Measurements from ENCODE around the gene TTC23. TPM values are rescaled to one million over a fixed set of nuclear protein-coding genes. Genes with fewer than 3 reads are reported as not detected.

TTC23 gene
- total RNA-seq, 1 donor from 2014 or later, result 45.3 TPM

DNA sequence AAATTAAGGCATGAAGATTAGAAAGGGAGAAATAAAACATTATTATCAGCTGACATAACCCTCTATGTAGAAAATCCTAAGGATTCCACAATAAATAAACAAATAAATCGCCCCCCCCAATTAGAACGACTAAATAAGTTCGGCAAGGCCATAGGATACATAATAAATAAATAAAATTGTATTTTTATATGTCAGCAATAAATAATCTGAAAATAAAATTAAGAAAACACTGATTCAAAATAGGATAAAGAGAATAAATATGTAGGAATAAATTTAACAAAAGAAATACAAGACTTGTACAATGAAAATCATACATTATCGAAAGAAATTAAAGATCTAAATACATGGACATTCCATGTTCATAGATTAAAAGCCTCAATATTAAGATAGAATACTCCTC, 5.1 kb downstream of the TTC23 start:
- H3K9me3 Mint-ChIP-seq, result no peaks in the 10 kb centered on the region
- H3K27me3 Mint-ChIP-seq (ENCODE audit: insufficient read depth, low read depth), result no peaks in the 10 kb centered on the region

DNA sequence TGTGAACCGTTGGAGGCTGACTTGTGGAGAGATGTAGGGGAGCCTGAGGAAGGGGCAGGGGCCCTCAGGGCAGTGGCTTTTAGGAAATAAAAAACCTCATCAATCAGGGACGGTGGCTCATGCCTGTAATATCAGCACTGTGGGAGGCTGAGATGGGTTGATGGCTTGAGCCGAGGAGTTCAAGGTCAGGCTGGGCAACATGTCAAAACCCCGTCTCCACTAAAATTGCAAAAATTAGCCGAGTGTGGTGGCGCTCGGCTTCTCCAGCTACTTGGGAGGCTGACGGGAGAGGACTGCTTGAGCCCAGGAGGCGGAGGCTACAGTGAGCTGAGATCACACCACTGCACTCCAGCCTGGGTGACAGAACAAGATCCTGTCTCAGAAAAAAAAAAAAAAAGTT, 7.6 kb downstream of the TTC23 start:
- TF ChIP-seq, protein P1, sequence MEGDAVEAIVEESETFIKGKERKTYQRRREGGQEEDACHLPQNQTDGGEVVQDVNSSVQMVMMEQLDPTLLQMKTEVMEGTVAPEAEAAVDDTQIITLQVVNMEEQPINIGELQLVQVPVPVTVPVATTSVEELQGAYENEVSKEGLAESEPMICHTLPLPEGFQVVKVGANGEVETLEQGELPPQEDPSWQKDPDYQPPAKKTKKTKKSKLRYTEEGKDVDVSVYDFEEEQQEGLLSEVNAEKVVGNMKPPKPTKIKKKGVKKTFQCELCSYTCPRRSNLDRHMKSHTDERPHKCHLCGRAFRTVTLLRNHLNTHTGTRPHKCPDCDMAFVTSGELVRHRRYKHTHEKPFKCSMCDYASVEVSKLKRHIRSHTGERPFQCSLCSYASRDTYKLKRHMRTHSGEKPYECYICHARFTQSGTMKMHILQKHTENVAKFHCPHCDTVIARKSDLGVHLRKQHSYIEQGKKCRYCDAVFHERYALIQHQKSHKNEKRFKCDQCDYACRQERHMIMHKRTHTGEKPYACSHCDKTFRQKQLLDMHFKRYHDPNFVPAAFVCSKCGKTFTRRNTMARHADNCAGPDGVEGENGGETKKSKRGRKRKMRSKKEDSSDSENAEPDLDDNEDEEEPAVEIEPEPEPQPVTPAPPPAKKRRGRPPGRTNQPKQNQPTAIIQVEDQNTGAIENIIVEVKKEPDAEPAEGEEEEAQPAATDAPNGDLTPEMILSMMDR (IDR thresholded peaks at IDR 0.05), result no peak
- TF ChIP-seq EZH2phosphoT487 (IDR thresholded peaks at IDR 0.05), result no peak
- no peak for TF ChIP-seq EZH2 (IDR thresholded peaks at IDR 0.05)
- Histone ChIP-seq H3K27ac (no peak overlapping the region), H4K20me1 (ENCODE audit: low read depth) (no peaks in the 10 kb centered on the region), H3K4me3 (no peak overlapping the region), H3K27me3 (no peaks in the 10 kb centered on the region), H3K9ac (no peak overlapping the region), H2AFZ (replicated peaks) (no peak overlapping the region), H3K36me3 (no peaks in the 10 kb centered on the region), H3F3A (ENCODE audit: low read depth) (no peaks in the 10 kb centered on the region), H3K4me2 (no peak overlapping the region), H3K4me1 (no peaks in the 10 kb centered on the region), H3K79me2 (ENCODE audit: low read depth) (peaks cover under 1% of the 10 kb centered on the region), H3K9me3 (ENCODE audit: low read depth) (no peaks in the 10 kb centered on the region)
- H3K9me3 Mint-ChIP-seq, result no peaks in the 10 kb centered on the region
- peaks cover 6% of the 10 kb centered on the region for H3K36me3 Mint-ChIP-seq
- no peak for DNase-seq (ENCODE audit: low spot score)
- no peaks in the 10 kb centered on the region for H3K4me1 Mint-ChIP-seq
- no peaks in the 10 kb centered on the region for H3K27me3 Mint-ChIP-seq (ENCODE audit: insufficient read depth, low read depth)
- no peak overlapping the region for H3K4me3 Mint-ChIP-seq
- H3K27ac Mint-ChIP-seq, result no peak overlapping the region

More for the DNA sequence above, 5.1 kb downstream of the TTC23 start:
- H3K27me3 ChIP-seq, result no peaks in the 10 kb centered on the region
- H3F3A ChIP-seq (ENCODE audit: low read depth), result no peaks in the 10 kb centered on the region
- TF ChIP-seq, protein P1 (IDR thresholded peaks at IDR 0.05), result no peak
- TF ChIP-seq EZH2 (IDR thresholded peaks at IDR 0.05) (no peak), EZH2phosphoT487 (IDR thresholded peaks at IDR 0.05) (no peak)
- DNase-seq (ENCODE audit: low spot score), result no peak
- peaks cover 25% of the 10 kb centered on the region for H3K79me2 ChIP-seq (ENCODE audit: low read depth)
- H3K36me3 ChIP-seq, result no peaks in the 10 kb centered on the region
- peaks cover 5% of the 10 kb centered on the region for H3K4me1 Mint-ChIP-seq
- no peak overlapping the region for H3K4me3 ChIP-seq
- H3K27ac Mint-ChIP-seq, result no peak overlapping the region
- H3K36me3 Mint-ChIP-seq, result peaks cover 3% of the 10 kb centered on the region
- H4K20me1 ChIP-seq (ENCODE audit: low read depth), result no peaks in the 10 kb centered on the region
- H3K4me3 Mint-ChIP-seq, result no peak overlapping the region
- peaks cover 11% of the 10 kb centered on the region for H3K4me1 ChIP-seq
- H3K9me3 ChIP-seq (ENCODE audit: low read depth), result no peaks in the 10 kb centered on the region
- no peak overlapping the region for H3K4me2 ChIP-seq
- no peak overlapping the region for H2AFZ ChIP-seq (replicated peaks)
- no peak overlapping the region for H3K9ac ChIP-seq
- H3K27ac ChIP-seq, result no peak overlapping the region

DNA sequence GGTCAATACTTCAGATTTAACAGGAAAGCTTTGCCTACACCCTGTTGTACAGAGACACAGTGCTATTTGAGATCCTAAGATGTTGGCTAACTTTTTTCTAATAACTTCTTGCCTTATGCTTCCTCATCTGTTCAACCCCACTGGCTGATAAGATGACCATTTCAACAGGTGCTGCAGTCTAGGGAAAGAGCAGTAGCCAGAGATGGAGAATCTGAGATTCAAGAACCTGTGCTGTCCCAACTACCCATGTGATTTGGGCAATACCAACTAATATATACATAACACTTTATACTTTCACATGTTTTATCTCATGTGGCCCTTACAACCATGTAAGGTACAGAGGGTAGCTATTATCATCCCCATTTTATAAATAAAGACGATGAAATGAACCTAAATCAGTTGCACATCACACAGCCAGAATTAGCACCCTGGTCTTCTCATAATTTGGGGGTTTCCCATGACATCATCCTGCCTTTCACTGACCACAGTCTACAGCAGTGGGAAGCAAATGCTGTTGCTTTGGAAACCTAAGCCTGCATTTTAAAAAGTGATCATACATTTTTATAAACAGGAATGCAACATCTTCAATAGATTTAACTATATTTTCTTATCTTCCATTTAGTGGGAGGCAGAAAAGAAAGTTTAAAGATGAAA, 9.7 kb downstream of the TTC23 start:
- no peak overlapping the region for H3K4me3 ChIP-seq
- no peak overlapping the region for H3K4me3 Mint-ChIP-seq

More for the DNA sequence above, 9.7 kb downstream of the TTC23 start:
- Mint-ChIP-seq H3K27ac (no peak overlapping the region), H3K36me3 (peaks cover 9% of the 10 kb centered on the region), H3K27me3 (ENCODE audit: insufficient read depth, low read depth) (no peaks in the 10 kb centered on the region), H3K9me3 (no peaks in the 10 kb centered on the region), H3K4me1 (no peaks in the 10 kb centered on the region)
- Histone ChIP-seq H3K4me2 (no peak overlapping the region), H3K9ac (no peak overlapping the region), H3K36me3 (no peaks in the 10 kb centered on the region), H3K9me3 (ENCODE audit: low read depth) (no peaks in the 10 kb centered on the region), H3K27ac (no peak overlapping the region), H2AFZ (replicated peaks) (no peak overlapping the region), H3K4me1 (no peaks in the 10 kb centered on the region), H3K27me3 (no peaks in the 10 kb centered on the region), H3K79me2 (ENCODE audit: low read depth) (no peaks in the 10 kb centered on the region), H4K20me1 (ENCODE audit: low read depth) (no peaks in the 10 kb centered on the region), H3F3A (ENCODE audit: low read depth) (no peaks in the 10 kb centered on the region)
- TF ChIP-seq EZH2 (IDR thresholded peaks at IDR 0.05) (no peak), EZH2phosphoT487 (IDR thresholded peaks at IDR 0.05) (no peak)
- TF ChIP-seq, protein P1 (IDR thresholded peaks at IDR 0.05), result no peak
- no peak for DNase-seq (ENCODE audit: low spot score)

Data from neural progenitor cell (in vitro differentiated cells).